Gastrocnemius medialis (tissue), 4 donors: Measurements from ENCODE around the gene ACBD6.

ENCODE experiments used
- POLR2A ChIP-seq, 2 donors: fragments of 450-650 bp; IDR thresholded peaks; one replicate each; pipeline ENCODE4 v1.6.1; 2017; ENCODE audit warnings: antibody characterized with exemption in 2 of 2, mild to moderate bottlenecking in 2 of 2, moderate library complexity in 2 of 2
- TF ChIP-seq, protein P1 (sequence below), 5 experiments: fragments of 450-650 bp in 3 of 5; fragments of 200-600 bp in 2 of 5; sonication (generic) in 2 of 5; IDR thresholded peaks in 4 of 5; conservative IDR thresholded peaks in 1 of 5; 1 replicate in 4 of 5; 2 replicates in 1 of 5; pipeline ENCODE4 v1.5.1; 2016 to 2019; ENCODE audit warnings: antibody characterized with exemption in 5 of 5, mild to moderate bottlenecking in 3 of 5, moderate library complexity in 3 of 5

DNA sequence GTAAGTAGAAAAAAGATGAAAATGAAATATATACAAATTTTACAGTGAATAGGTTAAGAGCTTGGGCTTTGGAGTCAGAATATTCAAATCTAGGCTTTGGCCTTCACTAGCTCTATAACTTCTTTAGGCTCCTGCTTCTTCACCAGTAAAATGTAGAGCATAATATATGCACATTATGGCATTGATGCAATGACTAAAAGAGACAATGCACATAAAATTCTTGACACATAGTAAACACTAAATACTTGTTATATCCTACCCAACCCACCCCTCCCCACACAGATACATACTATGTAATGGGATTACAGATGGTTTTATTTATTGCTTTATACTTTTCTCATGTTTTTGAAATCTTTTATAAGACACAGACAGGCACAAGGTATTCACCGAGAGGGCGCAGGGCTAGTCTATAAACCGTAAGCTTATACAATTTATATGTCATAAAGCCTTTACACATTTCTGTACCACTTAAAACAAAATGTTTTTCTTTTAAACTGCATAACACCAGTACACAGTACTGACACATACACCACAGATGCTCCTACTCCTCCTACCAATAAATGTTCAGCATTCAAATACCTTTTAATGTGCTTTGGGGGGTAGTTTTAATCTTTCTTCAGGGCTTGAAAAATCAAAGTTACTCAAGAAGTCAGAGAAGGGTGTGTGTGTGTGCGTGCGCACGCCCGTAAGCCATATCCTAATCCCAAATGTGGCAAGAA is 109.8 kb downstream of the ACBD6 start:
- TF ChIP-seq, protein P1, sequence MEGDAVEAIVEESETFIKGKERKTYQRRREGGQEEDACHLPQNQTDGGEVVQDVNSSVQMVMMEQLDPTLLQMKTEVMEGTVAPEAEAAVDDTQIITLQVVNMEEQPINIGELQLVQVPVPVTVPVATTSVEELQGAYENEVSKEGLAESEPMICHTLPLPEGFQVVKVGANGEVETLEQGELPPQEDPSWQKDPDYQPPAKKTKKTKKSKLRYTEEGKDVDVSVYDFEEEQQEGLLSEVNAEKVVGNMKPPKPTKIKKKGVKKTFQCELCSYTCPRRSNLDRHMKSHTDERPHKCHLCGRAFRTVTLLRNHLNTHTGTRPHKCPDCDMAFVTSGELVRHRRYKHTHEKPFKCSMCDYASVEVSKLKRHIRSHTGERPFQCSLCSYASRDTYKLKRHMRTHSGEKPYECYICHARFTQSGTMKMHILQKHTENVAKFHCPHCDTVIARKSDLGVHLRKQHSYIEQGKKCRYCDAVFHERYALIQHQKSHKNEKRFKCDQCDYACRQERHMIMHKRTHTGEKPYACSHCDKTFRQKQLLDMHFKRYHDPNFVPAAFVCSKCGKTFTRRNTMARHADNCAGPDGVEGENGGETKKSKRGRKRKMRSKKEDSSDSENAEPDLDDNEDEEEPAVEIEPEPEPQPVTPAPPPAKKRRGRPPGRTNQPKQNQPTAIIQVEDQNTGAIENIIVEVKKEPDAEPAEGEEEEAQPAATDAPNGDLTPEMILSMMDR (IDR thresholded peaks at IDR 0.05 in 4 of 5, conservative IDR thresholded peaks at IDR 0.05 in 1 of 5) = no peak
- no peak for TF ChIP-seq POLR2A (IDR thresholded peaks at IDR 0.05)
